Testis (tissue), 2 donors: ENCODE measurements around the gene ZBTB12.

ENCODE experiments used
- POLR2A ChIP-seq: fragments of 450-650 bp; IDR thresholded peaks from one replicate; pipeline ENCODE4 v1.6.1; 2017; ENCODE audit warnings: antibody characterized with exemption, mild to moderate bottlenecking, moderate library complexity
- TF ChIP-seq, protein P1 (sequence below), 3 experiments: fragments of 450-650 bp in 2 of 3; fragments of 200-600 bp in 1 of 3; sonication (generic) in 1 of 3; IDR thresholded peaks; one replicate each; pipeline ENCODE4 v1.5.1; 2016 to 2019; ENCODE audit warnings: antibody characterized with exemption in 3 of 3, mild to moderate bottlenecking in 2 of 3, moderate library complexity in 1 of 3

DNA sequence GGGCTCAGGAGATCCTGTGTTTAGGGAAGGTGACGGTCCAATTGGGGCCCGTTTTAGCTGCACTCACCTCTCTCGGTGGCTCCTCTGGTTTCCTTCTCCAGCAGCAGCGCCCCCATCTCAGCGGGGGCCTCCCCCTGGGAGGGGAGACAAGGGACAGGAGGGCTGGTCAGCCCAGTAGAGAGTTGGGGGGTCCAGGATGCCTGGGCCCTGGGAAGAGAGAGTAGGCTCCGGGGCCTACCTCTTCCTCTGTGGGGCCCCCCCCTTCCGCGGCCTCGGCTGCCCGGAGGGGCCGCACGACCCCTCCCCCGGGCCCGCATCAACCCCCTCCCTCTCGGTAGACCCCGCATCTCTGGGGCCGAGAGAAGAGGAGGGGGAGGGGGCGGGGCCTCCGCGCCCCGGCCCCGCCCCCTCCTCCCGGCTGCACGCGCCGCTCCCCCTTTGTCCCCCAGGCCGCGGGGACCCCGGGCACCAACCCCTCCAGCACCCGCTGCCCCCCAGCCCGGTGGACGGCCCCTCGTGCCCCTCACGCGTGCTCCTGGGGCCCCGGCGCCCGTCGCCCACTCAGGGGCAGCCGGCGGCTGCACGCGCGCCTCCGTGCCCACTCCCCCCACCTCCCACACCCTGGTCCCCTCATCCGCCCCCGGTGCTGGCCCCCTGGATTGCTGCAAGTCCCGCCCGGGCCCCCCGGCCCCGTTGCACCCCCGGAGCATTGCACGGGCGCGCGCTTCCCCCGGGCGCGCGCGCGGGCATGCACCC, 4.9 kb downstream of the ZBTB12 start:
- TF ChIP-seq, protein P1, sequence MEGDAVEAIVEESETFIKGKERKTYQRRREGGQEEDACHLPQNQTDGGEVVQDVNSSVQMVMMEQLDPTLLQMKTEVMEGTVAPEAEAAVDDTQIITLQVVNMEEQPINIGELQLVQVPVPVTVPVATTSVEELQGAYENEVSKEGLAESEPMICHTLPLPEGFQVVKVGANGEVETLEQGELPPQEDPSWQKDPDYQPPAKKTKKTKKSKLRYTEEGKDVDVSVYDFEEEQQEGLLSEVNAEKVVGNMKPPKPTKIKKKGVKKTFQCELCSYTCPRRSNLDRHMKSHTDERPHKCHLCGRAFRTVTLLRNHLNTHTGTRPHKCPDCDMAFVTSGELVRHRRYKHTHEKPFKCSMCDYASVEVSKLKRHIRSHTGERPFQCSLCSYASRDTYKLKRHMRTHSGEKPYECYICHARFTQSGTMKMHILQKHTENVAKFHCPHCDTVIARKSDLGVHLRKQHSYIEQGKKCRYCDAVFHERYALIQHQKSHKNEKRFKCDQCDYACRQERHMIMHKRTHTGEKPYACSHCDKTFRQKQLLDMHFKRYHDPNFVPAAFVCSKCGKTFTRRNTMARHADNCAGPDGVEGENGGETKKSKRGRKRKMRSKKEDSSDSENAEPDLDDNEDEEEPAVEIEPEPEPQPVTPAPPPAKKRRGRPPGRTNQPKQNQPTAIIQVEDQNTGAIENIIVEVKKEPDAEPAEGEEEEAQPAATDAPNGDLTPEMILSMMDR (IDR thresholded peaks at IDR 0.05): no peak
- no peak for TF ChIP-seq POLR2A
